ENCODE results near the gene DDX6.
"Not testable (repeated sequence)": the region's sequence is repeated elsewhere in the genome, so short reads cannot be mapped to it uniquely, and the experiment has no call there.

Gene DDX6

DNA sequence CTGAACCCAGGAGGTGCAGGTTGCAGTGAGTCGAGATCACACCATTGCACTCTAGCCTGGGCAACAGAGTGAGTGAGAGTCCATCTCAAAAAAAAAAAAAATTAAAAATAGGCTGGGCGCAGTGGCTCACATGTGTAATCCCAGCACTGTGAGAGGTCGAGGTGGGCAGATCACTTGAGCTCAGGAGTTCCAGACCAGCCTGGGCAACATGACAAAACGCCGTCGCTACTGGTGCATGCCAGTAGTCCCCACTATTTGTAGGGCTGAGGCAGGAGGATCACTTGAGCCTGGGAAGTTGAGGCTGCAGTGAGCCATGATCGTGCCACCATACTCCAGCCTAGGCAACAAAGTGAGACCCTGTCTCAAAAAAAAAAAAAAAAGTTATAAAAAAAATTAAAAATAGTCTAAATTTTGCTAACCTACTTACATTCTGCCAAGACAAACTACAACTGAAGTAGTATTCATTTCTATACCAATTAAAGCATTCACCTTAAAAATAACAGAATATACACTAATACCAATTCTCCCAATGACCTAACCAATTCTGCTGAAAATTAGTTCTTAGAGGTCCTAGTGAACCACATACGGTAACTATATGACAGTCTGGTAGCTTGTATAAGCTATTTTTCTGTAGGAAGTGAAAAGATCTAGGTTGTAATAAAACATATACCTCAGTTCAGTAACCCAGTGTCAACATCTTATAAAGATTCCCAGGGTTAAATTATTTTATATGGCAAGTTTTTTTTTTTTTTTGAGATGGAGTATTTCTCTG, 7.1 kb downstream of the DDX6 start:
- no peaks in the 10 kb centered on the region; the same call in 1 of the 2 replicates for H3K9me3 ChIP-seq
- TF ChIP-seq, protein P1, sequence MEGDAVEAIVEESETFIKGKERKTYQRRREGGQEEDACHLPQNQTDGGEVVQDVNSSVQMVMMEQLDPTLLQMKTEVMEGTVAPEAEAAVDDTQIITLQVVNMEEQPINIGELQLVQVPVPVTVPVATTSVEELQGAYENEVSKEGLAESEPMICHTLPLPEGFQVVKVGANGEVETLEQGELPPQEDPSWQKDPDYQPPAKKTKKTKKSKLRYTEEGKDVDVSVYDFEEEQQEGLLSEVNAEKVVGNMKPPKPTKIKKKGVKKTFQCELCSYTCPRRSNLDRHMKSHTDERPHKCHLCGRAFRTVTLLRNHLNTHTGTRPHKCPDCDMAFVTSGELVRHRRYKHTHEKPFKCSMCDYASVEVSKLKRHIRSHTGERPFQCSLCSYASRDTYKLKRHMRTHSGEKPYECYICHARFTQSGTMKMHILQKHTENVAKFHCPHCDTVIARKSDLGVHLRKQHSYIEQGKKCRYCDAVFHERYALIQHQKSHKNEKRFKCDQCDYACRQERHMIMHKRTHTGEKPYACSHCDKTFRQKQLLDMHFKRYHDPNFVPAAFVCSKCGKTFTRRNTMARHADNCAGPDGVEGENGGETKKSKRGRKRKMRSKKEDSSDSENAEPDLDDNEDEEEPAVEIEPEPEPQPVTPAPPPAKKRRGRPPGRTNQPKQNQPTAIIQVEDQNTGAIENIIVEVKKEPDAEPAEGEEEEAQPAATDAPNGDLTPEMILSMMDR (IDR thresholded peaks at IDR 0.05; ENCODE audit: low read depth, low read length): no peak
- no peaks in the 10 kb centered on the region for H3K27me3 ChIP-seq
- H3K4me1 ChIP-seq: peaks cover 5% of the 10 kb centered on the region; the same call in 1 of the 2 replicates
- no peak for DNase-seq
- H3K4me3 ChIP-seq (ENCODE audit: low read depth, low read length): no peak overlapping the region
- peaks cover 75% of the 10 kb centered on the region for H3K36me3 ChIP-seq

DNA sequence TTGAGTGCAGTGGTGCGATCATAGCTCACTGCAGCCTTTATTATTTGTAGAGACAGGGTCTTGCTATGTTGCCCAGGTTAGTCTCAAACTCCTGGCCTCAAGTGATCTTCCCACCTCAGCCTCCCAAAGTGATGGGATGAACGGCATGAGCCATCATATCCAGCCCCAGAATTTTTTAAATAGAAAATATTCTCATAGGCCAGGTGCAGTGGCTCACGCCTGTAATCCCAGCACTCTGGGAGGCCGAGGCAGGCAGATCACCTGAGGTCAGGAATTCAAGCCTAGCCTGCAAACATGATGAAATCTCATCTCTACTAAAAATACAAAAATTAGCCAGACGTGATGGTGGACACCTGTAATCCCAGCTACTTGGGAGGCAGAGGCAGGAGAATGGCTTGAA, 7.6 kb downstream of the DDX6 start:
- H3K9me3 ChIP-seq; H3K4me1 ChIP-seq; H3K4me3 ChIP-seq (ENCODE audit: low read depth, low read length); H3K27me3 ChIP-seq; DNase-seq: not testable (repeated sequence)
- peaks cover 81% of the 10 kb centered on the region for H3K36me3 ChIP-seq

DNA sequence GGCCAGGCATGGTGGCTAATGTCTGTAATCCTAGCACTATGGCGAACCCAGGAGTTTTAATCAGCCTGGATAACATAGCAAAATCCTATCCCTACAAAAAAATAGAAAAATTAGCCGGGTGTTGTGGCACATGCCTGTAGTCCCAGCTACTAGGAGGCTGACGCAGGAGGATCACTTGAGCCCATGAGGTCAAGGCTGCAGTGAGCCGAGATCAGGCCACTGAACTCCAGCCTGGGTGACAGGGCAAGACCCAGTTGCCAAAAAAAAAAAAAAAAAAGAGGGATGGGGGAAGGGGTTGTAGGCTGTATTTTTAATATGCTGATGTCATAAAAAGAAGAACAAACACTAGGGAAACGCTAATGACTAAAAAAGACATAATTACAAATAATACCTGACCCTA, 12.1 kb downstream of the DDX6 start:
- H3K36me3 ChIP-seq: peaks cover 91% of the 10 kb centered on the region
- TF ChIP-seq, protein P1 (IDR thresholded peaks at IDR 0.05; ENCODE audit: low read depth, low read length): no peak
- H3K4me3 ChIP-seq (ENCODE audit: low read depth, low read length): no peak overlapping the region
- no peaks in the 10 kb centered on the region; the same call in 1 of the 2 replicates for H3K9me3 ChIP-seq
- DNase-seq: no peak
- no peaks in the 10 kb centered on the region for H3K27me3 ChIP-seq
- no peaks in the 10 kb centered on the region for H3K4me1 ChIP-seq

DNA sequence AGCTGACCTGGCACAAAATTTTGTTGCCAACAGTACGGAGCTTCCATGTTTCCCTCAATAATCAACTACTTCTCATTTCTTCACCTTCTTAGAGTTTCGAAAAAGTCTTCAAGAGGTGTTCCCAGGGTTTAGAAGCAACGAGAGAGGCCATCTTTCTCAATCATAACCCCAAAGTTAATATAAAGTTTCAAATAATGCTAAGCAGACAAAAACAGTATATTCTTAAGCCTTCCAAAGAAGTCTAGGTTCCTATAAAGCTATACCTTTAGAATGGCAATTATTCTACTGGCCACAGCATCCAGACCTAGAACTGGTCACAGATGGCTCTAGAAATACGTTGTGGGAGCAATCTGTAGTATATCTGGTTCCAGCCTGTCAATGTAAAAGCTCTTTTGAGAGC, 16.9 kb downstream of the DDX6 start:
- Histone ChIP-seq H3K27me3 (no peaks in the 10 kb centered on the region), H3K36me3 (peaks cover 81% of the 10 kb centered on the region)
- TF ChIP-seq, protein P1 (IDR thresholded peaks at IDR 0.05; ENCODE audit: low read depth, low read length): no peak

DNA sequence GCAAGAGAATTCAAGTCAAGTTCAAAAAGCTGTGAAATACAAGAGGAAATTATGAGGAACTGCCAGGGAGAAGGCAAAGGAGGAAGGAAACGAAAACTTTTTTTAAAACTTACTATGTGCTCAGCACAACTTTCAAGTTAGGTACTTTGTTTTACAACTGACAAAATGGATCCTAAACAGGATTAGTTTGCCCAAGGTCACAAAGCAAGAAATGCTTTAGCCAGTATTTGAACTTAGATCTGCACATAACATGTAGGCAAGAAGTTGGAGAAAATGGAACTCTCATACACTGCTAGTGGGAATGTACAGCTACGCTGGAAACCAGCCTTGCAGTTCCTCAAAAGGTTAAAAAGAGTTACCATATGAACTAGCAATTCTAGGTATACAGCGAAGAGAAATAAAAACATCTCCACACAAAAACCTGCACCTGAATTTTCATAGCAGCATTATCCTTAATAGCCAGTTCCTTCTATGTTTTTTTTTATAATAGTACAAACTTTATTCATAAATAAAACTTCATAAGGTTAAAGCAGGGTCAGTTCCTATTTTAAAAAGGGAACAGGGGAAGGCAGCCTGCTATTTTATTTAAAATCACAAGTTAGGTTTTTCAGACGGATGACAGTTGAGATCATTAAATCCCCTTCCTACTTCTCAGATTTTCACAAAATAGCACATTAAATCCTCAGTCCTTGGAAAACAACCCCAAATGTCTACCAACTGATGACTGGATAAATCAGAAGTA, 19.2 kb downstream of the DDX6 start:
- DNase-seq: no peak
- Histone ChIP-seq H3K4me1 (no peaks in the 10 kb centered on the region), H3K9me3 (no peaks in the 10 kb centered on the region), H3K36me3 (peaks cover 78% of the 10 kb centered on the region), H3K4me3 (ENCODE audit: low read depth, low read length) (no peak overlapping the region), H3K27me3 (no peaks in the 10 kb centered on the region)
- TF ChIP-seq, protein P1 (IDR thresholded peaks at IDR 0.05; ENCODE audit: low read depth, low read length): no peak

More for the DNA sequence above, 16.9 kb downstream of the DDX6 start:
- H3K4me3 ChIP-seq (ENCODE audit: low read depth, low read length): no peak overlapping the region
- H3K9me3 ChIP-seq: no peaks in the 10 kb centered on the region
- no peaks in the 10 kb centered on the region for H3K4me1 ChIP-seq
- DNase-seq: no peak

DNA sequence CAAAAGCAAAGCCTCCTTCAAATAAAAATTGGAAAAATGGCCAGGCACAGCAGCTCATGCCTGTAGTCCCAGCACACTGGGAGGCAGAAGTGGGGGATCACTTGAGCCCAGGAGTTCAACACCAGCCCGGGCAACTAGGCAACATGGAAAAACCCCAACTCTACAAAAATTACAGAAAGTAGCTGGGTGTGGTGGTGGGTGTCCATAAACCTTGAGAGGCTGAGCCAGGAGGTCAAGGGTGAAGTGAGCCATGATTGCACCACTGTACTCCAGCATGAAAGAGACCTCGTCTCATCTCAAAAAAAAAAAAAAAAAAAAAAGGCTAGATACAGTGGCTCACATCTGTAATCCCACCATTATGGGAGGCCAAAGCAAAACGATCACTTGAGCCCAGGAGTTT, 22.3 kb downstream of the DDX6 start:
- Histone ChIP-seq H3K27me3 (no peaks in the 10 kb centered on the region), H3K36me3 (peaks cover 78% of the 10 kb centered on the region), H3K9me3 (no peaks in the 10 kb centered on the region), H3K4me3 (ENCODE audit: low read depth, low read length) (no peak overlapping the region), H3K4me1 (no peaks in the 10 kb centered on the region)
- TF ChIP-seq, protein P1 (IDR thresholded peaks at IDR 0.05; ENCODE audit: low read depth, low read length): no peak
- DNase-seq: no peak
